ENCODE data around the gene TRABD2B. TPM values are rescaled to one million over a fixed set of nuclear protein-coding genes. Genes with fewer than 3 reads are reported as not detected.

The TRABD2B gene
- total RNA-seq, 2 donors from 2014 or later, result 2.6 to 4.3 TPM

DNA sequence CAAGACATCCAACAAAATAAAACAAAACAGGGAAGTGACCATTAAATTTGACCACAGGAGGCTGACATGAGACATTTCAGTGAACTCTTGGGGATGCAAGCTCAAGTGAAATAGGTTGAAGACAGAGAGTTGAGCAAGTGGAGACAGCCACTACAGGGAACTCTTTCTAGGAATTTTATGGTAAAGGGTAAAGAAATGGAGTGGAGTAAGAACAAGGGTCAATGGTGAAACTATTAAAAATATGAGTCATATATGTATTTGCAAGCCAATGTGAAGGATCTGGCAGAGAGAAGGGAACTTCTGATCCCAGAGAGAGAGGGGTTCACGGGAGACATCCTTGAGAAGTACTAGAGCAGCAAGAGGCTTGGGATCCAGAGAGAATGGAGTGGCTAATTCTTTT lies 9.1 kb upstream of the TRABD2B start:
- DNase-seq, result no peak
- H3K4me1 ChIP-seq, result no peaks in the 10 kb centered on the region
- 79 to 85% methylated on average over 1 of the region's 1 CpG for WGBS, 2 donors
- ATAC-seq, result no peak
- intact Hi-C loops (cut with DNase I), result no loop called here
- H3K27me3 ChIP-seq, result no peaks in the 10 kb centered on the region
- no peak overlapping the region for H3K4me3 ChIP-seq
- no peaks in the 10 kb centered on the region for H3K9me3 ChIP-seq
- TF ChIP-seq, protein P1, sequence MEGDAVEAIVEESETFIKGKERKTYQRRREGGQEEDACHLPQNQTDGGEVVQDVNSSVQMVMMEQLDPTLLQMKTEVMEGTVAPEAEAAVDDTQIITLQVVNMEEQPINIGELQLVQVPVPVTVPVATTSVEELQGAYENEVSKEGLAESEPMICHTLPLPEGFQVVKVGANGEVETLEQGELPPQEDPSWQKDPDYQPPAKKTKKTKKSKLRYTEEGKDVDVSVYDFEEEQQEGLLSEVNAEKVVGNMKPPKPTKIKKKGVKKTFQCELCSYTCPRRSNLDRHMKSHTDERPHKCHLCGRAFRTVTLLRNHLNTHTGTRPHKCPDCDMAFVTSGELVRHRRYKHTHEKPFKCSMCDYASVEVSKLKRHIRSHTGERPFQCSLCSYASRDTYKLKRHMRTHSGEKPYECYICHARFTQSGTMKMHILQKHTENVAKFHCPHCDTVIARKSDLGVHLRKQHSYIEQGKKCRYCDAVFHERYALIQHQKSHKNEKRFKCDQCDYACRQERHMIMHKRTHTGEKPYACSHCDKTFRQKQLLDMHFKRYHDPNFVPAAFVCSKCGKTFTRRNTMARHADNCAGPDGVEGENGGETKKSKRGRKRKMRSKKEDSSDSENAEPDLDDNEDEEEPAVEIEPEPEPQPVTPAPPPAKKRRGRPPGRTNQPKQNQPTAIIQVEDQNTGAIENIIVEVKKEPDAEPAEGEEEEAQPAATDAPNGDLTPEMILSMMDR (IDR thresholded peaks at IDR 0.05), result no peak
- no peak overlapping the region for H3K27ac ChIP-seq
- H3K36me3 ChIP-seq (replicated peaks in 1 of 2; ENCODE audit: insufficient read depth in 1 of 2, low read depth in 2 of 2), result no peaks in the 10 kb centered on the region

DNA sequence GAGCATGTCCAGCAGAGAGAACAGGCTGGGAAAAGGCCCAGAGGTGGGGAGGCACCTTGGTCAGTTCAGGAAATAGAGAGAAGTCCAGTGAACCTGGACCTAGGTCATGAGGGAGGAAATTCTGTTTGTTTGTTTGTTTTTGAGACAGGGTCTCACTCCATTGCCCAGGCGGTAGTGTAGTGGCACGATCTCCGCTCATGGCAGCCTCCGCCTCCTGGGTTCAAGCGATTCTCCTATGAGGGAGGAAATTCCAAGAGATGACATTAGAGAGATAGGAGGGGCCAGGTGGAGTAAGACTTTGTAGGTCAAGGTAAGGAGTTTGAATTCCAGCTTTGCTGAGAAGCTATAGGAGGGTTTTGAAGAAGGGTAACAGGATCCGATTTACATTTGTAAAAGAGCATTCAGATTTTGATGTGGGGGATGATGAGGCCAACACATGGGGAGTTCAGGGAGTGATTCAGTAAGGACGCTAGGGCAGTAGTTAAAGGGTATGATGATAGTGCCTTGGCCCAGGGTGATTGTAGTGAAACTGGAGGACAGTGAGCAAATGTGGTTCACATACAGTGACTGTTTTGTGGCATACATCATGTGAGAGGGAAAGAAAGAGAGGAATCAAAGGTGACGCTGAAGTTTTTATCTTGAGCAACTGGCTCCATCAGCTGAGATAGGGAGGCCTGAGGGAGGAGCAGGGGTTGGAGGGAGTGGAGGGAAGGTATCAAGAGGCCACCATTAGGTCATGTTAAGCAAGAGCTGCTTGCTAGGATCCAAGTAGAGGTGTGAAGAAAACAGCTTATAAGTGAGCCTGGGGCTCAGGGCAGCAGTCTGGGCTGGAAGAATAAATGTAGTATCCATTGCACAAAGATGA lies 8.3 kb upstream of the TRABD2B start:
- H3K36me3 ChIP-seq (replicated peaks in 1 of 2; ENCODE audit: insufficient read depth in 1 of 2, low read depth in 2 of 2), result no peaks in the 10 kb centered on the region
- ATAC-seq (no peak), DNase-seq (no peak)
- no peaks in the 10 kb centered on the region for H3K4me1 ChIP-seq
- WGBS, 2 donors, result 88% methylated on average over 8 of the region's 8 CpGs
- no peak for TF ChIP-seq POLR2A (IDR thresholded peaks at IDR 0.05)
- TF ChIP-seq, protein P1 (IDR thresholded peaks at IDR 0.05), result no peak
- intact Hi-C loops (cut with DNase I), result no loop called here
- no peaks in the 10 kb centered on the region for H3K9me3 ChIP-seq
- no peak overlapping the region for H3K27ac ChIP-seq
- H3K4me3 ChIP-seq, result no peak overlapping the region
- H3K27me3 ChIP-seq, result no peaks in the 10 kb centered on the region

DNA sequence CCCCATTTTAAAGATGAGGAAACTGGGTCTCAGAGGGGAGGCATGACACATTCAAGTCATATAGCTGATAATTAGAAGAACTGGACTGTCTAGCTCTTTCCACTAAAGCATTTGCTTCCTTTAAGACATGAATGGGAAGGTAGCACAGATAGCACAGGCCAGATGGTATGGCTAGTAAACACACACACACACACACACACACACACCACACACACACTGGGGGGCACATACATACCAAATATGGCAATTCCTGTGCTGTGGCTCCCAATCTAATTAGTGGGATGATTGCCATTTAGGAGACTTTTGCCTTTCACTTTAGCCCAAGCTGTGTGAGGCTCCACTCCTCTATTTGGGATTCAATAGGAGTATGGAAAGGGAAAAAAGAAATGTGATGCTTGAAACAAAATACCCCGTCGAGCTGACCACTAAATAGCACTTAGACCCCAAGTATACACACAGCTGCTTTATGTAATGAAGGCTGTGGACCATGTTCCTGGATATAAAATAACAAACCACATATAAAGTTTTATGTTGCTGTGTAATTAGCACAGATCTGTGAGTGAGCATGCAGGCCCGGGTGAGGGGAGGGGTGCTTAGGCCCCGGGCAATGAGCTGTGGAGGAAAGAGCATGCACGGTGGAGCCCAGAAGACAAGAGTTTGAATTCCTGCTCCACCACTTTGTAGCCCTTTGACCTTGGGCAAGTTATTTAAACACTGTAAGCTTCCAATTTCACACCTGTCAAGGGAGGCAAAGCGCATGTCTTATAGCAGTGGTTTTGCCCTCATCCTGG lies 6.8 kb upstream of the TRABD2B start:
- no peaks in the 10 kb centered on the region for H3K4me1 ChIP-seq
- H3K27ac ChIP-seq, result no peak overlapping the region
- H3K36me3 ChIP-seq (replicated peaks in 1 of 2; ENCODE audit: insufficient read depth in 1 of 2, low read depth in 2 of 2), result no peaks in the 10 kb centered on the region
- intact Hi-C loops (cut with DNase I), result no loop called here
- no peak for TF ChIP-seq POLR2A (IDR thresholded peaks at IDR 0.05)
- TF ChIP-seq, protein P1 (IDR thresholded peaks at IDR 0.05), result no peak
- ATAC-seq (no peak), DNase-seq (no peak)
- H3K27me3 ChIP-seq, result no peaks in the 10 kb centered on the region
- no peaks in the 10 kb centered on the region for H3K9me3 ChIP-seq
- 48 to 52% methylated on average over 6 of the region's 6 CpGs for WGBS, 2 donors
- H3K4me3 ChIP-seq, result no peak overlapping the region

DNA sequence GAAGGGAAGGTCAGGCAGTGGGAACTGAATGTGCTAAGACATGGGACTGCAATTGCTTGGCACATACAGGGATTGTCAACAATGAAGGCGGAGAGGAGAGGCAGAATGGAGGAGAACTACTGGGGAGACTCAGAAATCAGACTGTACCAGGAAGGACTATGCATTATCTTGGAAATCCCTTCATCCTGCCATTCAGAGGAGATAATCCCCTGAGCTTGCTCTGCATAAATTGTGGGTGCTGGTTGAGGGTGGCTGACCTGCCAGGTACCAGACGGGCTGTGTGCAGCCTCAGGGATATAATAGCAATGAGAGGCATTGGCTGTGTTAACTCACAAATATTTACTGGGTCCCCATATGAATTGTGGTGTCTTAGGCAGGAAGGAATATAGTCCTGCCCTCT lies 5.0 kb upstream of the TRABD2B start:
- 94 to 97% methylated on average over 2 of the region's 2 CpGs for WGBS, 2 donors
- no peaks in the 10 kb centered on the region for H3K9me3 ChIP-seq
- no peak overlapping the region for H3K27ac ChIP-seq
- H3K27me3 ChIP-seq, result peaks cover 0 to 6% of the 10 kb centered on the region in 2 donors
- no peaks in the 10 kb centered on the region for H3K36me3 ChIP-seq (replicated peaks in 1 of 2; ENCODE audit: insufficient read depth in 1 of 2, low read depth in 2 of 2)
- DNase-seq (no peak), ATAC-seq (no peak)
- no peak overlapping the region for H3K4me3 ChIP-seq
- TF ChIP-seq POLR2A (IDR thresholded peaks at IDR 0.05), result no peak
- TF ChIP-seq, protein P1 (IDR thresholded peaks at IDR 0.05), result no peak
- intact Hi-C loops (cut with DNase I), result no loop called here
- peaks cover 6% of the 10 kb centered on the region for H3K4me1 ChIP-seq

All from body of pancreas (tissue), 4 donors.